Sigmoid colon (tissue), 4 donors: ENCODE data around the gene AKR1E2.

Source experiments
- CTCF ChIP-seq, 4 experiments: fragments of 450-650 bp in 3 of 4; fragments of 200-600 bp in 1 of 4; IDR thresholded peaks; one replicate each; pipeline ENCODE4 v1.5.1; 2016 to 2019; ENCODE audit warnings: antibody characterized with exemption in 4 of 4, mild to moderate bottlenecking in 3 of 4, moderate library complexity in 2 of 4
- POLR2AphosphoS5 ChIP-seq, 4 donors: sonication (generic); formaldehyde crosslinking; IDR thresholded peaks; one replicate each; pipeline ENCODE4 v1.6.1; 2017; ENCODE audit warnings: antibody characterized with exemption in 4 of 4

DNA sequence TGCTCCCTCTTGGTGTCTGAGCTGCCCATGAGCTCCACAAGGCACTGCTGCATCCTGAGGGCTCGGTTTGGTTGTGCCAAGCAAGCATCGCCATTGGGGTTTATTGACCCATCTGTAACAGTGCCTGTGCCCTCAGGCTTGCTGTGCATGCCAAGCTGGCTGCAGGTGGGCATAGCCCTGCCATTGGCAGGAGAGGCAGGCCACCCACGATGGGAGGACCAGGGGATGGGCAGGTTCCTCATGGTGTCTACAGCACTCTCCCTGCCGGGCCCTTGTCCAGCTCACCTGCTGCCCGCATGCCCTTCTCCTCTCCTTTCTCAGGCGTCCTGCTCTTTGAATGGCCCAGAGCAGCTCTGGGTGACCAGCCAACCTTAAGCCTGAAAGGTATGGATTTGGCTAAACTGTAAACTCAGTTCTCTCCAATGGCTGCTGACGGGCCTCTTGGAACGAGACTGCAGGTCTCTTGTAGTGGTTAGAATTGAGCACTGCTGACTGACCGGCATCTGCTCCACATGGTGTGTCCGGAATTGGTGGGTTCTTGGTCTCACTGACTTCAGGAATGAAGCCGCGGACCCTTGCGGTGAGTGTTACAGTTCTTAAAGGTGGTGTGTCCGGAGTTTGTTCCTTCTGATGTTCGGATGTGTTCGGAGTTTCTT lies 17.6 kb downstream of the AKR1E2 start:
- TF ChIP-seq CTCF (IDR thresholded peaks at IDR 0.05) (no peak), POLR2AphosphoS5 (IDR thresholded peaks at IDR 0.05) (no peak)
